ENCODE results near the gene MAP4K2.
A peak's percentile ranks its signal among the peaks of the same experiment; 100 is the strongest.

Gene MAP4K2

DNA sequence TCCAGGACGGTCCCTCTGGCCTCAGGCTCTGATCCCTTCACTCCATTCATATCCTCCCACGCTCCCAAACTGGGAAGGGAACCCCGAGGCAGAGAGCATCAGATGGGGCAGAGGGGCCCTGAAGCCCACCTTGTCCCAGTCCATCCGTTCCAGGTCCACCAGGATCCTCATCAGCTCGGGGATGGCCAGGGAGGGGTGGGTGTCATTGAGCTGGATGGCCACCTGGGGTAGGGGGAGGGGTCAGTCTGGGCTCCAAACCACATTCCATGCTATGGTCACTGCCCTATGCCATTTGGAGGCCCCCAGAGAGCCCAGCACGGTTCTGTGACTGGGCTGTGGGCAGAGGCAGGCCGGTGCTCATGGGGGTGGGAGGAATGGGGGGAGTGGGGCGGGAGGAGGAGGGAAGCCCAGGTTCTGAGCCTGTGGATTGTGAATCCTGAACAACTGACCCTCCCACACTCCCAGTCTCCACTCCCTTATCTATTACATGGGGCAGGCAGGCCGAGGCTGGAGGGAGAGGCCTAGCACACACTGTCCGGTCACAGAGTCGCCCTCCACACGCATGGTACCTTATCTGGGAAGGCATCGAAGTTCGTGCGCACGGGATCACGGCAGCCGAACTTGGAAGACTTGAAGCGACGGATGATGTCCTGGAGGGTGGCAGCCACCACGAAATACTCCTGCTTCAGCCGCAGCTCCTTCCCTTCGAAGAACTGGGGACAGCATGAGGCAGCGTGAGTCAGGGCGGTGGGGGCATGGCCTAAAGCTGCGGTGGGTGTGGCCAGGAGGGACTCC lies 48.7 kb downstream of the MAP4K2 start:
- no peak for DNase-seq (ENCODE audit: low spot score)

DNA sequence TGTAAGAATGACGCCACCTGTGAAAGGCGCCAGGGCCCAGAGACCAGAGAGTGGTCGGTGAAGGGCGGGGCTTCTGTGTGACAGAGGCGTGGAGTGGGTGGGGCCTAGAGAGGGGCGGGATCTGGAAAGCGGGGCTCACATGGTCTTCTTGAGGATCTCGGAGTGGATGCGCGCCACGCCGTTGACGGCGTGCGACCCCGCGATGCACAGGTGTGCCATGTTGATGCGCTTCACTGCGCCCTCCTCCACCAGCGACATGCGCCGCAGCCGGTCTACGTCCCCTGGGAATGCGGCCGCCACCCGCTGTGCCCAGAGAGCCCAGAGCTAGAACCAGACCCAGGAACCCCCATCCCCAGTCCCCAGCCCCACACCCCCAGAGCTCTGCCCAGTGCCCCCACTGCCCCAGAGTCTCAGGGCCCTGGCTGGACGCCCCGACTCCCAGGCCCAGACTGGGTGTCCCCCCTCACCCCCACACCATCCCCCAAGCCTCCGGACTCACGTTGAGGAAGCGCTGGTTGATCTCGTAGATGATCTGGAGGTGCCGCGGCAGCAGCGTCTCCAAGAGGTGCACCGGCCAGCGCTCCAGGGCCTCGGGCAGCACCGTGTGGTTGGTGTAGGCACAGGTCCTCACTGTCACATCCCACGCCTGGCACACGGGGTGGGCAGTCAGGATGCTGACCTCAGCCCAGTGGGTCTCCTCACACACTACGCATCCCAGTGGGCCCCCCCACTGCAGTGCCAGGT lies 49.5 kb downstream of the MAP4K2 start:
- no peak for DNase-seq (ENCODE audit: low spot score)

DNA sequence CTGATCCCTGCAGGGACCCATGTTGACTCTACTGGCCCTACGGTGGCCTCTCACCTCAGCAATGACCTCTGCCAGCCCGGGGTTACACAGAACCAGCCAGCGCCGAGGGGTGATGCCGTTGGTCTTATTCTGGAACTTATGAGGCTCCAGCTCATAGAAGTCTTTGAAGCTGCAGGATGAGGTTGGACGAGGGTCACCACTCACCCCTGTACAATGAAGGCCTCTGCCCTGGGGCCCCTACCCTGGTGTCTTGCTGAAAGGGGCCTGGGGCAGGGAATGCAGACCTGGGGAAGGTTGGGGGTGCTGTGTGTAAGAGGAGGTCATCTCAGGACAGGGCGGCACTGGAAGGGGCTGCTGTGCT lies 50.0 kb downstream of the MAP4K2 start:
- DNase-seq (ENCODE audit: low spot score) = no peak

DNA sequence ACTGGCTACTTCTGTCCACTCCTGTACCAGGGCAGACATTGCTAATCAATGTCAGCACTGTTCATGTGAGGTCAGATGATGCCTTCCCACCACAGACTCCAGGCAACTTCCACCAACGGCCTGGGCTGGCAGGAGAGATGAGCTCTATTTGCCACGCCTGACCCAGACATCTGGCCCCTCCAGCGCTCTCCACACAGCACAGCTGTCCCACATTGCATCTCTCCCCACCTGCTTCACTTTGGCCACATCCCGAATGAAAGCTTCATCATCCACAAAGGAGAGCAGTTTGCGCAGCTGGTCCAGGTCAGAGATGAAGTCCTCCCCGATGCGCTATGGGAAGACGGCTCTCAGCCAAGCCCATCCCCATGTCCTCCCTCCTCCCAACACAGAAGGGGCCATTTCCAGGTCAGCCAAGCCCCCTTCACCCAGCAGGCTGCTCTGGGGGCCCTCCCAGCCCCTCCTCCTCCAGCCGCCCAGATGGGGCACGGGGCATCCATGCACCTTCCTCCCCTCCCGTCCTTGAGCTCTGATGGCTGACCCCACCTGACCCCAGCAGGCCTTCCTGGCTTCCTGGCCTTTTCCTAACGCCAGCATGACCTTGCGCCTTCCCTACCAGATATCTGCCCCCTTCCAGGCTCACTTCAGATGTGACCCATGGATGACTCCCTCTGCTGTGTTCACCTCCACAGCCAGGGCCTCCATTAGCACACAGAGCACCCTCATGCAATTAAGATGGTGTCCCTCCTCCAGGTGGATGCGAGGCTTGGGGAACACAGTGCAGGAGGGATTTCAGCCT lies 50.6 kb downstream of the MAP4K2 start:
- DNase-seq (ENCODE audit: low spot score) = no peak

DNA sequence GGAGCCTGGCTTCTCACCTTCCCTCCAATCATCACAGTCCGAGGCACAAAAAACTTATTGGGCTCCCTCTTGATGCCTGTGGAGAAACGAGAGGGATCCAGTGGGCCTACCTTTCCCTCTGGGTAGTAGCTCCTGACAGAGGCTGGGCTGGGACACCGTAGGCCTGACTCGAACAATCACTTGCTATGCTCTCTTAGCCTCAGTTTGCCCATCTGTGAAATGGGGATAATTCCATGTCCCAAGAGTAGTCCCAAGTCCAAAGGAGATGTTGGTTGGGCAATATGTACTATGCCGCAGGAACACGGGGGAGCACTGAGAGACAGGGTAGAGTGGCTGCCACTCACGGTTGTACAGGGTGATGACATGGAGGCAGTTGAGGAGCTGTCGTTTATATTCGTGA lies 51.4 kb downstream of the MAP4K2 start:
- no peak for DNase-seq (ENCODE audit: low spot score)

DNA sequence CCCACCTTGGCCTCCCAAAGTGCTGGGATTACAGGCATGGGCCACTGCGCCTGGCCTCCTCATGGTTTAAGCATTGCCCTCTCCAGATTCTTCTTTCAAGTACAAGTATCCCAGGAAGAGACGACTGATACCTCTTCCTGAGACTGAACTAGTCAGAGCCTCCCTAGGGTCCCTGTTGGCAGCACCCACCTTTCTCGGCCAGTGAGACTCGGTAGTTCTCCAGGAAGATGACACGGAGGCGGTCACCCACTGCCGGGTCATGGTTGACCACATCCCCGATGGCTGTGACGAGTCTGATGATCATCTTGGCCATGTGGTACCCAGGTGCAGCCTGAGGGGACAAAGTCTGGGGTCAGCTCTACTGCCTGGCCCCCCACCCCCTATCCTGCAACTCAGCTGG lies 51.9 kb downstream of the MAP4K2 start:
- DNase-seq (ENCODE audit: low spot score) = no peak

DNA sequence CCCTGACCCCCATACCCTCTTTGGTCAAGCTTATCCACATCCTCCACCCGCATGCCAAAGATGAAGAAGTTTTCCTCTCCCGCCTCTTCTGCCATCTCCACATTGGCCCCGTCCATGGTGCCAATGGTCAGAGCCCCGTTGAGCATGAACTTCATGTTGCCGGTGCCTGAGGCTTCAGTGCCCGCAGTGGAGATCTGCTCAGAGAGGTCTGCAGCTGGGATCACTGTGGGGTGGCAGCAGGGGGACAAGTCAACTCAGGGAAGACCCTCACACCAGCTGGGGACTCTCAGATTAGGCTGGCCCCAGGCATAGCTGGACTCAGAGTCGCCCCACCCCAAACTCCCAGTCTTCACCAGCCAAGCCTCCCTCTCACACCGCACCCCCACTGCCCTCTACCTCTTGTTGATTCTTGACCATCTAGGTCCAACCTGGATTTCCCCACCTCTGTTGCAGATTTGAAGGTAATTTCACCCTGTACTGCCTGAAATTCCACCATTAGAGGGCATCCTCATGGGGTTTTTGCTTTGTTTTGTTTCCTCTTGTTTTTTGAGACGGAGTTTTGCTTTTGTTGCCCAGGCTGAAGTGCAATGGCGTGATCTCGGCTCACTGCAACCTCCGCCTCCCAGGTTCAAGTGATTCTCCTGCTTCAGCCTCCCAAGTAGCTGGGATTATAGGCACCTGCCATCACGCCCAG lies 52.5 kb downstream of the MAP4K2 start:
- DNase-seq (ENCODE audit: low spot score) = no peak

DNA sequence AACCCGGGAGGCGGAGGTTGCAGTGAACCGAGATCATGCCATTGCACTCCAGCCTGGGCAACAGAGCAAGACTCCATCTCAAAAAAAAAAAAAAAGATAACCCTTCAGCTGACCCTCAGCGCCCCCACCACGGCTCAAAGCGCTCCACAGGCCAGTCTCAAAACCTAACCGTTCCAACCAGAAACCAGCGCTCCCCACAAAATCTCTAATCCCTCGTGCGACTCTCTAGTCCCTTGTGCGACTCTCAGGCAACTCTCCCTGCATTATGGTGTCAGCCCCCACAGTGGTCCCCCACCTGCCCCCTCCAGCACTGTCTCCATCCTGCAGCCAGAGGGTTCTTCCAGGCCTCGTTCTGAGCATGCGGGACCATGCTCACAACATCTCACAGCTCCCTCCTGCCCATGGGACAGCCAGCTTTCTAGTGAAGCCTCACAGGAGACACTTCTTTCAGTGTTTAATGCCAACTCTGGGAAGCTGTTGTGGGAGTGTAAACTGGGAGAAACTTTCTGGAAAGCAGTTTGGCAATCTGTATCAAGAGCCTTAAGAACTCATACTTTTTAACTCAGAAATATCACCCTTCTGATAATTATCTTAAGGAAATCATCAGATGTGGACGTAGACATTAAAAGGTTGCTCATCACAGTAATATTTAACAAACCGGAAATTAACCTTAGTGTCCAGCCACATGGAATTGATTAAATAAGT lies 54.9 kb downstream of the MAP4K2 start:
- DNase-seq (ENCODE audit: low spot score) = no peak

DNA sequence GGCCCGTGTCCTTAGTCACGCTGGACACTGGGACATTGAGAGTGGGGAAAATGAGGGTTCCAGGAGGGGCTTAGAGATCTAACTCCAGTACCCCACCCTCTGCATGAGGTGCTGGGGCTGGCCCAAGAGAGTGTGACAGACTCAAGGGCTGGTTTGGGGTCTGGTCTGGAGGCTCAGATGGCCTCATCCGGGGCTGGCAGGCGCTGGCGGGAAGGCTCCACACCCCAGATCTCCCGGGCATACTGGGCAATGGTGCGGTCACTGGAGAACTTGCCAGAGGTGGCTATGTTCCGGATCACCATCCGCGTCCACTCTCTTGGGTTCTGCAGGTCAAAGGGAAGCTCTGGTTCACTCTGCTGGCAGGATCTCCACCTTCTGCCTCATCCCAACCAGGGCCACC lies 56.5 kb downstream of the MAP4K2 start:
- no peak for DNase-seq (ENCODE audit: low spot score)

DNA sequence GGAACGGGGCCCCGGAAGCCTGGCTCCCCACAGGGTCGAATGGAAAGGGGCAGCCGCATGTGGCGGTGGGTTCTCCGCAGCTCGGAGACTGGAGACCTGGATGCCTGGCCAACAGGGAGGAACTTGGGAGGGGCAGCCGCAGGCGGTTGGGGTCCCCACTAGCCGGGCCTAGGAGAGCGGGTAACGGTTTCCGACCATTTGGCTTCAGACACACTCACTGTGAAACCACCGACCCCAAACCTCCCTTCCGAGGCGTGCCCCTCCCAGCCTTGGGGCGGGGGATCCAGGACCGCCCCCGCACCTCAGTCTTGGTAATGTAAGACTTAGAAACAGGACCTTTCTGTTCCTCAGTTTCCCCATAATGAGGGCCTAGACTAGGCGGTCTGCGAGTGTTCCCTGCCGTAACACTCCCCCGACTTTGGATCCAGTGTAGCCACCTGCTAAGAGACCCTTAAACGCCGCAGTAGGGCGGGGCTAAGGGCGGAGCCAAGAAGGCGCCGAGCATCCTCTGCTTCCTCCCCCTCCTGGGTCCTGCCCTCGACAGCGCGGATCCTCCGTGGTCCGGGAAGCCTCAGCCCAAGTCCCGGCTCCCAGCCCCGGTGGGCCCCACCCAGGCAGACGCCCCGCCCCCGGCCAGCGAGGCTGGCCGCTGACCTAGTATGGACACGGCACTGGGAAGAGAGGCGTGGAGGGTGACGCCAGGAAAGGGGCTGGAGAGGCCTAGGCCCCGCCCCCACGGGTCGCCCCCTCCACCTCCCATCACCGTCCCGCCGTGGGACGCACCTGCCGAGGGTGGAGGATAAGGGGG lies 57.3 kb downstream of the MAP4K2 start:
- DNase-seq (ENCODE audit: low spot score) = peak; percentile 89

DNA sequence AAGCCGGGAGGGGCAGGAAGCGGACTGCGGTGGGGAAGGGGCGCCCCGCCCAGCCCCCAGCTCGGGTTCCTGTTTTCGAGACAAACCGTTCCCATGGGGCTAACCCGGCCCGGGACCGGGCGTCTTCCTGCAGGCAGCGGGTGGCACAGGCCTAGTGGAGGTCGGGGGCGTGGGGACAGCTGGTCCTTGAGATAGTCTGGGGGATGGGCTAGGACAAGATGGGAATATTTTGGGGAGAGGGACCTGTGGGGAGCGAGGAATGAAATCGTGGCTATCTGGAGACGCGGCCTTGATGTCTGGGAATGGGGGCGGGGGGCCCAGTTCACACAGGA lies 57.9 kb downstream of the MAP4K2 start:
- DNase-seq (ENCODE audit: low spot score) = peak; percentile 92

DNA sequence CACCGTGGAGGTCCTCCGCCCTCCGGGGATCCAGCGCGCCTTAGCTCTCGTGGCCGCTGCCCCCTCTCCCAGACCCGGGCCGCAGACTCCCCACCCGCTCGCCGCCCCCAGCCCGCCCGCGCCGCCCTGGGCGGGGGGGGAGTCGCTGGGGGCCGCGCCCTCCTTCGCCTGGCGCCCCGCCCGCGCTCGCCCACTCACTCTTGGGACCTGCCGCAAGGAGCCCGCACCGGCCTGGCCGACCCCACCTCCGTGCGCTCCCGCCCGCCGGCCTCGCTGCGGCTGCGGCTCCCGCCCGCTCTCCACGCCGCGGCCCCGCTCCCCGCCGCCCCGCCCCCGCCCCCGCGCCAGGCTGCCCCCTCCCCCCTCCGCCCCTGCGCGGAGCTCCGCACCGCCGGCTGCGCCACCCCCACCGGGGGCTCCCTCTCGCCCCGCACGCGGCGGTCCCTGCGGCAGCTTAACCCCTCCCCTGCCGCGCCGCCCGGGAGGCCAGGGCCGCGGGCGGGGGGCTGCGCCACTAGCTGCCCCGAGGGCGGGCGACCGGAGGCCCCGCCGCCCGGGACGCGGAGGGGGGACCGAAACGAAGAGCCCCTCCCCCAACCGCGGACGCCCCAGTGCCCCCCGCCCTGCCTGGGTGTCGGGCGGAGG lies 58.3 kb downstream of the MAP4K2 start:
- DNase-seq (ENCODE audit: low spot score) = peak; percentile 77

DNA sequence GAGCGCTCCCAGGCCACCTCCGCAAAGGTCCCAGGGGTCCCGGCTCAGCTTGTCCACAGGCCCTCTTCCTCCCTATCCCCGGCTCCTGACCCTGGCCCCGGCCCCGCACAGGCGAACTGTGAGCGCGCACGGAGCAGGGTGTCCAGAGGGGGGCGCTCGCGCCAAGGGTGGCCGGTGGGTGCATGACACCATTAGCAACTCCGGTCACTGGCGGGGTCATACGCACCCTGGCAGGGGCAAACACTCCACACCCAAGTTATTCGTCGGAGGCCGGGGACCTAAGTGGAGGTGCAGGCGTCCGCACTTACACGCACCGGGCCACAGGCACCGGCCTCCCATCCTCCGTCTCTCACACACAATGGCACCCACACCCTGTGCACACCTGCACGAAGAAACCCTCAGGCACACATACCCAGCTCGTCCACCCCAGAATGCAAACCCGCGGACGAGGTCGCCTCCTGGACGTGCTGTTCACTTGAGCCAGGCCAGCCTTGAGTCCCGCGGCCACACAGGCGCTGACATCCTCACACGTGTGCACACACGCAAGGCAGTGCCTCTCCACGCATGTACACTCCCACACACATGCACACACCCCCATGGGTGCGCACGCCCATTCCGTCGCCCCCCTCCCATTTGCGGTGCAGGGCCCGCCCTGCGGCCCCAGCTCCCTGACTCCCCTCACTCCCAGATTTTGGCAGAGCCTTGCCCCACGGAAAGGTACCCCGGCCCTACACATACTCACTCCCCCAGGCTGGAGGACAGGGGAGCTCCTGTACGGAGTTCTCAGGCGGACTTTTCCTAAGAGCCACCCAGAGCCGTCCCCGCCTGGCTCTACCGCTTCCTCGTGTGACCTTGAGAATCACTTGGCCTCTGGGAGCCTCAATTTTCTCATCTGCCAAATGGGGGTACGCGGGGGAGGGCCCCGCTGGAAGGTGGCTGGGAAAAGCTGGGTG lies 59.1 kb downstream of the MAP4K2 start, which contains the start of gene RASGRP2:
TSS of gene RASGRP2 (minus strand) at position 552 of the 953 bp plus-strand sequence. CDS start 1,276 bp downstream, outside the sequence.
- peak; percentile 67 for DNase-seq (ENCODE audit: low spot score)

DNA sequence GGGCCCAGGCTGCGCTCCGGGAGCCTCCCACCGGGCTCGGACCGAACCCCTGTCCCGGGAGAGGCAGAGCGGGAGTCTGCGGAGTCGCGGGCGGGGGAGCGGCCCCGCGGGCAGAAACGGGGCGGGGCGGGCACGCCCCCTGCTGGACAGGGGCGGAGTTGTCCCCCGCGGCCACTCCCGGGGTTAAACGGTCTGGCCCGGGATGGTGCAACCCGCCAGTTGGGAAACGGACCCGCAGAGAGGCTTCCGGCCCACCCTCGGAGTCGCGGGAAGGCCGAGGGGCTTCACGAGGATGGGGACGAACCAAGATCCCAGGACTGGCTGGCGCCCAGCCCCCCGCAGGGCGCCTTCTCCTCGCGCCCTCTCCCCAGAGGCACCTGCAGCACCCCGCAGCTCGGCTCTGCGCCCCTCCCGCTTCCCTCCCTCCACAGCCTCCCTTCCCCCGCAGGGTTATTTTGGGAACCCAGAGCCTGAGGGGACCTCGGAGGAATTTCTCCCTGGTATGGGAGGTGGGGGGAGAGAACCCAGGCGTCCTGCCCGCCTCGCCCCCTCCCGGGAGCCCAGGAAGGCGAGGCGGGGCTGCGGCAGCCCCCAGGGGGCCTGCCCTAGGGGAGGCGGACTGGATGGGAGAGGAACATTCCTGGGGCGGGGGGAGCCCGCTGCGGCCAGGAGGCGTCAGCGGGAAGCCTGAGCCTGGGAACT lies 60.0 kb downstream of the MAP4K2 start:
- peak; percentile 89 for DNase-seq (ENCODE audit: low spot score)

DNA sequence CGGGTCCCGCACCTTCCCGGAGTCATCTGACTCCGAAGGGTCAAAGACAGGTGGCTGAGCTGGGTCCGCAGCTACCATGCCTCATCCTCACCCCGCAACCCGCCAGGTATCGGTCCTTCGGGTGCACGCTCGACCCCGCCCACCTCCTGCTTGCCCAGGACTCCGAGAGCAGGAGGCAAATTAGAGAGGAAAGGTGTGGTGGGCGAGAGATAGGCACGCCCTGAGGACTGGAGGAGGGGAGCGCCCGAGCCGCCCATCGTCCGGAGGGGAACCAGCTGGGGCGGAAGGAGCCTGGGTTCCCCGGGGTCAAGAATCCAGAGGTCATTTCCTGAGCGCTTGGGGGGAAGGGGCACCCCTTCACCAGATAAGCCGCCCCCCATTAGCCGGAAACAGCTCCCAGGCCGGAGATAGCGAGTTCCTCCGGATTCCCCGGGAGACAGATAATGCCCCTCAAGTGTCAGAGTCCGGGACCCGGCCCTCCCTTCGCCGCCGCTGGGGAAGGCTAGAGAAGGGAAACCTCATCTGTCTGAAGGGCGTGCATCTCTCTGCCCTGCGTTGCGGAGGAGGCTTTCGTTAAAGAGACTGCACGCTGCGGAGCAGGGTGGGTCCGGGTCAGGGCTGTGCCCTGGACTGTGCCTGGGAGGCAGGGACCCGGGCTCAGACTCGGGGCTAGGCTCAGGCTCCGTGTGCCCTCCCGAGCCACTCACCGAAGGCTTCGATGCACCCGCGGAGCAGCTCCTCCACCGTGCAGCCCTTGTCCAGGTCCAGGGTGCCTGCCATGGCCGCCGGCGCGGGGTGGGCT lies 60.7 kb downstream of the MAP4K2 start:
- peak; percentile 47 for DNase-seq (ENCODE audit: low spot score)

DNA sequence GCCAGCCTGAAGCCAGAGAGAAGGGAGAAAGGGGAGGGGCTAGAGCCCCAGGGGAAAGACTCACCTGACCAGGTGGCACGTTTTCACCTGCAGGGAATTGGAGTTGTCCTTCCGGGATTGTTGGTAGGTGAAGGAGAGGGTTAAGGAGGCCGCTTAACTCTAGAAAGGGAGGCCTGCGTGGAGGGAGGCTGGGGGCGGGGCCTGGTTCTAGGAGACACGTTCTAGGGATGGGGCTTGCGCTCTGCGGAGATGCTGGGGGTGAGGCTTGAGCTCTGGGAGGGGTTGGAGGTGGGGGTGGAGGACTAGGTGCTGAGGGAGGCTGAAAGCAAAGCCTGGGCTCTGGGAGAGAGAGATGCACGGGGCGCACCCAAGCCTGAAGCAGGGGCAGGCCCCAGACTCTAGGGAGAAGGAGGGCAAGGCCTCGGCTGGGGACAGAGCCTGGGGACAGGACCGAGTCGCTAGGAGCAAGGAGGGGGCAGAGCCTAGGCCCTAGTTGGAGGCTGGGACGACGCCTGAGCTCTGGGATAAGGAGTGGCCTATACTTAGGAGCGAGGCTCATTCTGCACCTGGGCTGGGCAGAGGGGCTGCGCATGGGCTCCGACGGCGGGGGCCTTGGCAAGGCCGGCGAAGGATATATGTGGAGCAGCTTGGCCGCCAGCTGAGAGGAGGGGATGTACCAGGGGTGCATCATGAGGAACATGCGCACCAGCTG lies 61.5 kb downstream of the MAP4K2 start:
- no peak for DNase-seq (ENCODE audit: low spot score)

DNA sequence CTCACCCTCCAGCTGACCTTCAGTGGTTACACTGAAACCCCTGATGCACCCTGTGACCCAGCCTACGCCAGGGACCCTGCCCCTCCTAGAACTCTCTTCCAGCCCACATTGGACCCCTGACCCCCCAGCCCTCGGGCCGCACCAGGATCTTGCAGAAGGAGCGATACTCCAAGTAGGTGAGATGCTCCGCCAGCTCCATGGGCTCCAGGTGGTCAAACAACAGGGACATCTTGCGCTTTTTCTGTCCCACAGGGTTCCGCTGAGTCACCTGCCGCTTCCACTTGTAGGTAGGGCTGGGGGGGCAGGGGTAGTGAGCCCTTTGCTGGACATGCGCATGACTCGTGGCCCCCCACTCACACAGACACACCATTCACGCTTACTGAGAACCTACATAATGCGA lies 63.1 kb downstream of the MAP4K2 start:
- DNase-seq (ENCODE audit: low spot score) = no peak
